IMR-90 (cell line): Measurements from ENCODE around the gene TOMM7.

ENCODE experiments used
- BHLHE40 ChIP-seq: fragments of 150-350 bp; IDR thresholded peaks from 2 replicates; pipeline ENCODE4 v1.6.1; 2016; ENCODE audit warnings: mild to moderate bottlenecking, low read depth, low read length
- CEBPB ChIP-seq: IDR thresholded peaks from 2 replicates; pipeline ENCODE4 v1.6.1; 2012; ENCODE audit warnings: low read depth, low read length, improper control_type of control experiment
- FOS ChIP-seq: fragments of 150-350 bp; IDR thresholded peaks from 2 replicates; pipeline ENCODE4 v1.6.1; 2016; ENCODE audit warnings: low read depth, low read length
- POLR2A ChIP-seq: IDR thresholded peaks from 2 replicates; pipeline ENCODE4 v1.6.1; 2012; ENCODE audit warnings: mild to moderate bottlenecking, low read depth, low read length
- RAD21 ChIP-seq: IDR thresholded peaks from 2 replicates; pipeline ENCODE4 v1.6.1; 2012; ENCODE audit warnings: low read length, improper control_type of control experiment
- TF ChIP-seq, protein P1 (sequence below): conservative IDR thresholded peaks from 2 replicates; pipeline ENCODE4 v1.5.1; 2012; ENCODE audit warnings: mild to moderate bottlenecking, low read depth, low read length, improper control_type of control experiment
- TF ChIP-seq, protein P2 (sequence below): fragments of 150-350 bp; IDR thresholded peaks from 2 replicates; pipeline ENCODE4 v1.6.1; 2017; ENCODE audit warnings: mild to moderate bottlenecking, antibody characterized with exemption, low read length, low read depth

DNA sequence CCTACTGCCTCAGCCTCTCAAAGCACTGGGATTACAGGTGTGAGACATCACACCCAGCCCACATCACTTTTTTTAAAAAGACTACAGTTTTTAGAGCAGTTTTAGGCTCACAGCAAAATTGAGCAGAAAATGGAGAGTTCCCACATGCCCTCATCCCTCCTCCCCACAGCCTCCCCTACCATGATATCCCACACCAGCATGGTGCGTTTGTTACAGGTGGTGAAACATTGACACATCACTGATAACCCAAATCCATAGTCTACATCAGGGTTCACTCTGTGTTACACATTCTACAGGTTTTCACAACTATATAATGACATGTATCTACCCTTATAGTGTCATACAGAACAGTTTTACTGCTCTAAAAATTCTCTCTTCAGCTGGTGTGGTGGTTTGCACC lies 24.3 kb upstream of the TOMM7 start:
- no peak for TF ChIP-seq CEBPB
- TF ChIP-seq, protein P1, sequence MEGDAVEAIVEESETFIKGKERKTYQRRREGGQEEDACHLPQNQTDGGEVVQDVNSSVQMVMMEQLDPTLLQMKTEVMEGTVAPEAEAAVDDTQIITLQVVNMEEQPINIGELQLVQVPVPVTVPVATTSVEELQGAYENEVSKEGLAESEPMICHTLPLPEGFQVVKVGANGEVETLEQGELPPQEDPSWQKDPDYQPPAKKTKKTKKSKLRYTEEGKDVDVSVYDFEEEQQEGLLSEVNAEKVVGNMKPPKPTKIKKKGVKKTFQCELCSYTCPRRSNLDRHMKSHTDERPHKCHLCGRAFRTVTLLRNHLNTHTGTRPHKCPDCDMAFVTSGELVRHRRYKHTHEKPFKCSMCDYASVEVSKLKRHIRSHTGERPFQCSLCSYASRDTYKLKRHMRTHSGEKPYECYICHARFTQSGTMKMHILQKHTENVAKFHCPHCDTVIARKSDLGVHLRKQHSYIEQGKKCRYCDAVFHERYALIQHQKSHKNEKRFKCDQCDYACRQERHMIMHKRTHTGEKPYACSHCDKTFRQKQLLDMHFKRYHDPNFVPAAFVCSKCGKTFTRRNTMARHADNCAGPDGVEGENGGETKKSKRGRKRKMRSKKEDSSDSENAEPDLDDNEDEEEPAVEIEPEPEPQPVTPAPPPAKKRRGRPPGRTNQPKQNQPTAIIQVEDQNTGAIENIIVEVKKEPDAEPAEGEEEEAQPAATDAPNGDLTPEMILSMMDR, result no peak
- TF ChIP-seq, protein P2, sequence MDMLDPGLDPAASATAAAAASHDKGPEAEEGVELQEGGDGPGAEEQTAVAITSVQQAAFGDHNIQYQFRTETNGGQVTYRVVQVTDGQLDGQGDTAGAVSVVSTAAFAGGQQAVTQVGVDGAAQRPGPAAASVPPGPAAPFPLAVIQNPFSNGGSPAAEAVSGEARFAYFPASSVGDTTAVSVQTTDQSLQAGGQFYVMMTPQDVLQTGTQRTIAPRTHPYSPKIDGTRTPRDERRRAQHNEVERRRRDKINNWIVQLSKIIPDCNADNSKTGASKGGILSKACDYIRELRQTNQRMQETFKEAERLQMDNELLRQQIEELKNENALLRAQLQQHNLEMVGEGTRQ, result no peak
- no peak for TF ChIP-seq RAD21
- TF ChIP-seq FOS, result no peak
- no peak for TF ChIP-seq BHLHE40
- TF ChIP-seq POLR2A, result no peak
